ENCODE measurements around the gene HM13. TPM values are rescaled to one million over a fixed set of nuclear protein-coding genes. Genes with fewer than 3 reads are reported as not detected.
"Not testable (repeated sequence)": the region's sequence is repeated elsewhere in the genome, so short reads cannot be mapped to it uniquely, and the experiment has no call there.

HM13 gene
- total and polyA plus RNA-seq, 10 donors: 62.1 to 122 (median 103) TPM

- DNase-seq: no peak
- TF ChIP-seq CTCF (IDR thresholded peaks at IDR 0.05 in 8 of 11, conservative IDR thresholded peaks at IDR 0.05 in 3 of 11): no peak
- no peak for TF ChIP-seq POLR2A (IDR thresholded peaks at IDR 0.05)
- no peak for TF ChIP-seq POLR2AphosphoS5 (IDR thresholded peaks at IDR 0.05)
- Histone ChIP-seq H3K9me3 (no peaks in the 10 kb centered on the region), H3K36me3 (peaks cover 0 to 99% (median 52%) of the 10 kb centered on the region in 6 donors), H3K27me3 (replicated peaks in 1 of 7) (no peaks in the 10 kb centered on the region), H3K27ac (peak overlapping the region in 5 of 8 donors; percentile 19 to 65 (median 47)), H3K4me1 (peaks cover 0 to 66% (median 24%) of the 10 kb centered on the region in 6 donors), H3K4me3 (no peak overlapping the region)
- intact Hi-C loops (cut with DNase I; ENCODE audit: low total_unique reads): no loop called here
- 58 to 75% (median 62%) methylated on average over 6 to 7 of the region's 7 CpGs for WGBS, 5 donors
These were observed 28.1 kb downstream of the HM13 start for GRCh38 chr20:31542201-31542842.

GRCh38 chr20:31542963-31543362 lies 28.7 kb downstream of the HM13 start:
- no peak overlapping the region for H3K4me3 ChIP-seq
- peaks cover 0 to 65% (median 23%) of the 10 kb centered on the region in 6 donors for H3K4me1 ChIP-seq
- intact Hi-C loops (cut with DNase I; ENCODE audit: low total_unique reads): no loop called here
- H3K9me3 ChIP-seq: no peaks in the 10 kb centered on the region
- no peak for DNase-seq
- 94 to 97% (median 95%) methylated on average over 8 of the region's 8 CpGs for WGBS, 5 donors
- TF ChIP-seq POLR2AphosphoS5 (IDR thresholded peaks at IDR 0.05) (no peak), POLR2A (IDR thresholded peaks at IDR 0.05) (no peak), CTCF (IDR thresholded peaks at IDR 0.05 in 8 of 11, conservative IDR thresholded peaks at IDR 0.05 in 3 of 11) (no peak)
- no peaks in the 10 kb centered on the region for H3K27me3 ChIP-seq (replicated peaks in 1 of 7)
- peaks cover 0 to 99% (median 46%) of the 10 kb centered on the region in 6 donors for H3K36me3 ChIP-seq
- H3K27ac ChIP-seq: peak overlapping the region in 2 of 8 donors; percentile 58 to 65

GRCh38 chr20:31543966-31544598 lies 29.8 kb downstream of the HM13 start:
- no peak overlapping the region for H3K4me3 ChIP-seq
- peaks cover 0 to 65% (median 29%) of the 10 kb centered on the region in 6 donors for H3K4me1 ChIP-seq
- TF ChIP-seq CTCF (IDR thresholded peaks at IDR 0.05 in 8 of 11, conservative IDR thresholded peaks at IDR 0.05 in 3 of 11): no peak
- TF ChIP-seq POLR2AphosphoS5 (IDR thresholded peaks at IDR 0.05): no peak
- no peak for TF ChIP-seq POLR2A (IDR thresholded peaks at IDR 0.05)
- WGBS, 5 donors: 65 to 92% (median 74%) methylated on average over 1 of the region's 1 CpG
- H3K27ac ChIP-seq: peak overlapping the region in 3 of 8 donors; percentile 15 to 49 (median 34)
- intact Hi-C loops (cut with DNase I; ENCODE audit: low total_unique reads): no loop called here
- no peak for DNase-seq
- H3K36me3 ChIP-seq: peaks cover 0 to 99% (median 44%) of the 10 kb centered on the region in 6 donors
- H3K27me3 ChIP-seq (replicated peaks in 1 of 7): no peaks in the 10 kb centered on the region
- H3K9me3 ChIP-seq: no peaks in the 10 kb centered on the region

- H3K27me3 ChIP-seq (replicated peaks in 1 of 7): no peaks in the 10 kb centered on the region
- H3K9me3 ChIP-seq: no peaks in the 10 kb centered on the region
- H3K4me3 ChIP-seq: no peak overlapping the region
- TF ChIP-seq CTCF (IDR thresholded peaks at IDR 0.05 in 8 of 11, conservative IDR thresholded peaks at IDR 0.05 in 3 of 11): no peak
- no peak for TF ChIP-seq POLR2A (IDR thresholded peaks at IDR 0.05)
- no peak for TF ChIP-seq POLR2AphosphoS5 (IDR thresholded peaks at IDR 0.05)
- intact Hi-C loops (cut with DNase I; ENCODE audit: low total_unique reads): no loop called here
- no peak for DNase-seq
- peak overlapping the region in 3 of 8 donors; percentile 15 to 49 (median 34) for H3K27ac ChIP-seq
- 69 to 93% (median 87%) methylated on average over 2 of the region's 2 CpGs for WGBS, 5 donors
- H3K36me3 ChIP-seq: peaks cover 0 to 99% (median 44%) of the 10 kb centered on the region in 6 donors
- H3K4me1 ChIP-seq: peaks cover 0 to 65% (median 30%) of the 10 kb centered on the region in 6 donors
These were observed 30.4 kb downstream of the HM13 start for GRCh38 chr20:31544600-31544999.

GRCh38 chr20:31545621-31546040 lies 31.4 kb downstream of the HM13 start:
- WGBS, 5 donors: 89 to 95% (median 92%) methylated on average over 5 of the region's 5 CpGs
- Histone ChIP-seq H3K4me1 (peaks cover 0 to 65% (median 30%) of the 10 kb centered on the region in 6 donors), H3K36me3 (peaks cover 0 to 99% (median 44%) of the 10 kb centered on the region in 6 donors)
- H3K9me3 ChIP-seq; H3K27me3 ChIP-seq (replicated peaks in 1 of 7); H3K27ac ChIP-seq; DNase-seq; H3K4me3 ChIP-seq; intact Hi-C loops (cut with DNase I; ENCODE audit: low total_unique reads): not testable (repeated sequence)
